ENCODE measurements around the gene RRBP1. TPM values are rescaled to one million over a fixed set of nuclear protein-coding genes. Genes with fewer than 3 reads are reported as not detected.

RRBP1 gene
- total and polyA plus RNA-seq, 4 donors = 106 to 208 (median 127) TPM

- H3K9me3 ChIP-seq (ENCODE audit: control insufficient read depth in 4 of 4, insufficient read depth in 3 of 4, low read length in 3 of 4) = peaks cover 0 to 2% (median 0%) of the 10 kb centered on the region in 4 donors
- DNase-seq (peak in 1 of 3 donors; percentile 9), ATAC-seq (ENCODE audit: insufficient read depth, low FRiP score) (no peak)
- no peaks in the 10 kb centered on the region for H3K27me3 ChIP-seq (ENCODE audit: control insufficient read depth in 3 of 3, insufficient read depth in 3 of 3, low read length in 2 of 3)
- peaks cover 11 to 87% (median 39%) of the 10 kb centered on the region in 4 donors for H3K36me3 ChIP-seq (ENCODE audit: control insufficient read depth in 4 of 4, insufficient read depth in 4 of 4, low read length in 4 of 4)
- no peak overlapping the region for H3K4me3 ChIP-seq
- no peak overlapping the region for H3K27ac ChIP-seq (ENCODE audit: low read depth in 1 of 2, low read length in 1 of 2)
- H3K9ac ChIP-seq (ENCODE audit: insufficient read depth in 1 of 2, low read length in 2 of 2) = no peak overlapping the region
- no peaks in the 10 kb centered on the region for H3K4me1 ChIP-seq (ENCODE audit: control insufficient read depth in 5 of 5, insufficient read depth in 5 of 5, low read length in 5 of 5)
- WGBS, 2 donors = 90 to 92% methylated on average over 33 of the region's 33 CpGs
- TF ChIP-seq CTCF (IDR thresholded peaks at IDR 0.05; ENCODE audit: control extremely low read depth, extremely low read depth) = no peak
Observed at GRCh38 chr20:17620371-17621228, 61.4 kb downstream of the RRBP1 start.

GRCh38 chr20:17619351-17620093, 62.5 kb downstream of the RRBP1 start:
- DNase-seq = peak in 1 of 3 donors; percentile 4
- TF ChIP-seq CTCF (IDR thresholded peaks at IDR 0.05; ENCODE audit: control extremely low read depth, extremely low read depth) = no peak
- H3K9me3 ChIP-seq (ENCODE audit: control insufficient read depth in 4 of 4, insufficient read depth in 3 of 4, low read length in 3 of 4) = peaks cover 0 to 2% (median 0%) of the 10 kb centered on the region in 4 donors
- no peak overlapping the region for H3K4me3 ChIP-seq
- ATAC-seq (ENCODE audit: insufficient read depth, low FRiP score) = no peak
- H3K27me3 ChIP-seq (ENCODE audit: control insufficient read depth in 3 of 3, insufficient read depth in 3 of 3, low read length in 2 of 3) = no peaks in the 10 kb centered on the region
- 90% methylated on average over 29 of the region's 29 CpGs for WGBS, 2 donors
- peaks cover 11 to 86% (median 41%) of the 10 kb centered on the region in 4 donors for H3K36me3 ChIP-seq (ENCODE audit: control insufficient read depth in 4 of 4, insufficient read depth in 4 of 4, low read length in 4 of 4)
- H3K27ac ChIP-seq (ENCODE audit: low read depth in 1 of 2, low read length in 1 of 2) = no peak overlapping the region
- H3K4me1 ChIP-seq (ENCODE audit: control insufficient read depth in 5 of 5, insufficient read depth in 5 of 5, low read length in 5 of 5) = peaks cover 0 to 6% (median 3%) of the 10 kb centered on the region in 5 donors
- no peak overlapping the region for H3K9ac ChIP-seq (ENCODE audit: insufficient read depth in 1 of 2, low read length in 2 of 2)

GRCh38 chr20:17618673-17619013, 63.4 kb downstream of the RRBP1 start:
- DNase-seq = no peak

More at GRCh38 chr20:17618673-17619013, 63.4 kb downstream of the RRBP1 start:
- 95 to 96% methylated on average over 10 of the region's 10 CpGs for WGBS, 2 donors
- Histone ChIP-seq H3K27ac (ENCODE audit: low read depth in 1 of 2, low read length in 1 of 2) (no peak overlapping the region), H3K36me3 (ENCODE audit: control insufficient read depth in 4 of 4, insufficient read depth in 4 of 4, low read length in 4 of 4) (peaks cover 11 to 84% (median 35%) of the 10 kb centered on the region in 4 donors), H3K27me3 (ENCODE audit: control insufficient read depth in 3 of 3, insufficient read depth in 3 of 3, low read length in 2 of 3) (no peaks in the 10 kb centered on the region), H3K9me3 (ENCODE audit: control insufficient read depth in 4 of 4, insufficient read depth in 3 of 4, low read length in 3 of 4) (peaks cover 0 to 2% (median 0%) of the 10 kb centered on the region in 4 donors), H3K9ac (ENCODE audit: insufficient read depth in 1 of 2, low read length in 2 of 2) (no peak overlapping the region), H3K4me1 (ENCODE audit: control insufficient read depth in 5 of 5, insufficient read depth in 5 of 5, low read length in 5 of 5) (peaks cover 0 to 6% (median 5%) of the 10 kb centered on the region in 5 donors), H3K4me3 (no peak overlapping the region)
- no peak for ATAC-seq (ENCODE audit: insufficient read depth, low FRiP score)
- TF ChIP-seq CTCF (IDR thresholded peaks at IDR 0.05; ENCODE audit: control extremely low read depth, extremely low read depth) = no peak
